Measurements from ENCODE around the gene SECISBP2L. TPM values are rescaled to one million over a fixed set of nuclear protein-coding genes. Genes with fewer than 3 reads are reported as not detected.

Gene SECISBP2L
- total and polyA plus RNA-seq, 9 of the 15 experiments (the other 6 are each of a cell fraction or from before 2014, with no cell fraction given) = 0.55 to 14.1 (median 10.4) TPM

DNA sequence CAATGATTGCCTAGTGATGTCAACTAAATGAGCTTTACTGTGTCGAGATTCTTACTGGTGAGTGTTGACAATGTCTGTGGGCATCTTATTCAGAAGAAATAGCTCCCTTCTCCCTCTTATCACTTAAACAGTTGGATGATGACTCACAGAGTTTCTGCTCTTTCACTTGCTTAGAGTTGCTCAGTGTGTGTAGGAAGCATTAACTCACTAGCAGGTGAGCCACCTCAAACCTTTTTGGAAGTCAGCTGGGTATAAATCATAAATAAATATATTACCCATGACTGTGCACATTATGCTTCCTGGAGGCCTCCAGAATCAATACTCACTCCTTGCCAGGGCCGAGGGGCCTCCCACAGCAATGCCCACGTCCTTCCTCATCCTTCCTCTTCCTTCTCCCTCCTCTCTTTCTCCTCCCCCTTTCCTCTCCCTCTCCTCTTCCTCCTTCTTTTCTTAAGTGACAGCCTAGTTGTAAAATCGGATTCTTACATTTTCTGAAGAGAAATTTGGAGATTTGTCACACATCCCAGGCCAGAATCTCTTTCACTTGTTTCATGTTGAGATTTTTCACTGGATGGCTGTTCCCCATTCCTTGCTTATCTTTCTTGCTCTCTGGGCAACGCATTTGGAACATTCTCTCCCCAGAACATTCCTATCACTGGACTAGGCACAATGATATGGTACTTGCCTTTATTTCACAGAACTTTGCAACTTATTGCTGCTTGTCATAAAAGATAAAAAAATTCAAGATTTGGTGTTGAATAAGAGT lies 100.0 kb downstream of the SECISBP2L start (continued):
- no peak for TF ChIP-seq RAD21 (CRISPR knock-in tag; conservative IDR thresholded peaks at IDR 0.05 in 1 of 2, IDR thresholded peaks at IDR 0.05 in 1 of 2)
- TF ChIP-seq, protein P1, sequence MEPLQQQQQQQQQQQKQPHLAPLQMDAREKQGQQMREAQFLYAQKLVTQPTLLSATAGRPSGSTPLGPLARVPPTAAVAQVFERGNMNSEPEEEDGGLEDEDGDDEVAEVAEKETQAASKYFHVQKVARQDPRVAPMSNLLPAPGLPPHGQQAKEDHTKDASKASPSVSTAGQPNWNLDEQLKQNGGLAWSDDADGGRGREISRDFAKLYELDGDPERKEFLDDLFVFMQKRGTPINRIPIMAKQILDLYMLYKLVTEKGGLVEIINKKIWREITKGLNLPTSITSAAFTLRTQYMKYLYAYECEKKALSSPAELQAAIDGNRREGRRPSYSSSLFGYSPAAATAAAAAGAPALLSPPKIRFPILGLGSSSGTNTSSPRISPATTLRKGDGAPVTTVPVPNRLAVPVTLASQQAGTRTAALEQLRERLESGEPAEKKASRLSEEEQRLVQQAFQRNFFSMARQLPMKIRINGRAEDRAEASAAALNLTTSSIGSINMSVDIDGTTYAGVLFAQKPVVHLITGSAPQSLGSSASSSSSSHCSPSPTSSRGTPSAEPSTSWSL (CRISPR knock-in tag; IDR thresholded peaks at IDR 0.05; ENCODE audit: borderline replicate concordance) = no peak
- no peak for TF ChIP-seq U2AF2 (optimal IDR thresholded peaks at IDR 0.05; ENCODE audit: low read depth, low read length)
- TF ChIP-seq ZNF121 (CRISPR knock-in tag; conservative IDR thresholded peaks at IDR 0.05) = no peak
- TF ChIP-seq, protein P2, sequence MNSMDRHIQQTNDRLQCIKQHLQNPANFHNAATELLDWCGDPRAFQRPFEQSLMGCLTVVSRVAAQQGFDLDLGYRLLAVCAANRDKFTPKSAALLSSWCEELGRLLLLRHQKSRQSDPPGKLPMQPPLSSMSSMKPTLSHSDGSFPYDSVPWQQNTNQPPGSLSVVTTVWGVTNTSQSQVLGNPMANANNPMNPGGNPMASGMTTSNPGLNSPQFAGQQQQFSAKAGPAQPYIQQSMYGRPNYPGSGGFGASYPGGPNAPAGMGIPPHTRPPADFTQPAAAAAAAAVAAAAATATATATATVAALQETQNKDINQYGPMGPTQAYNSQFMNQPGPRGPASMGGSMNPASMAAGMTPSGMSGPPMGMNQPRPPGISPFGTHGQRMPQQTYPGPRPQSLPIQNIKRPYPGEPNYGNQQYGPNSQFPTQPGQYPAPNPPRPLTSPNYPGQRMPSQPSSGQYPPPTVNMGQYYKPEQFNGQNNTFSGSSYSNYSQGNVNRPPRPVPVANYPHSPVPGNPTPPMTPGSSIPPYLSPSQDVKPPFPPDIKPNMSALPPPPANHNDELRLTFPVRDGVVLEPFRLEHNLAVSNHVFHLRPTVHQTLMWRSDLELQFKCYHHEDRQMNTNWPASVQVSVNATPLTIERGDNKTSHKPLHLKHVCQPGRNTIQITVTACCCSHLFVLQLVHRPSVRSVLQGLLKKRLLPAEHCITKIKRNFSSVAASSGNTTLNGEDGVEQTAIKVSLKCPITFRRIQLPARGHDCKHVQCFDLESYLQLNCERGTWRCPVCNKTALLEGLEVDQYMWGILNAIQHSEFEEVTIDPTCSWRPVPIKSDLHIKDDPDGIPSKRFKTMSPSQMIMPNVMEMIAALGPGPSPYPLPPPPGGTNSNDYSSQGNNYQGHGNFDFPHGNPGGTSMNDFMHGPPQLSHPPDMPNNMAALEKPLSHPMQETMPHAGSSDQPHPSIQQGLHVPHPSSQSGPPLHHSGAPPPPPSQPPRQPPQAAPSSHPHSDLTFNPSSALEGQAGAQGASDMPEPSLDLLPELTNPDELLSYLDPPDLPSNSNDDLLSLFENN (IDR thresholded peaks at IDR 0.05; ENCODE audit: low read depth in 2 of 2, low read length in 2 of 2) = no peak
- no peak for TF ChIP-seq SUPT5H (IDR thresholded peaks at IDR 0.05)
- TF ChIP-seq E4F1 (CRISPR knock-in tag; IDR thresholded peaks at IDR 0.05; ENCODE audit: borderline replicate concordance) = no peak
- TF ChIP-seq, protein P3, sequence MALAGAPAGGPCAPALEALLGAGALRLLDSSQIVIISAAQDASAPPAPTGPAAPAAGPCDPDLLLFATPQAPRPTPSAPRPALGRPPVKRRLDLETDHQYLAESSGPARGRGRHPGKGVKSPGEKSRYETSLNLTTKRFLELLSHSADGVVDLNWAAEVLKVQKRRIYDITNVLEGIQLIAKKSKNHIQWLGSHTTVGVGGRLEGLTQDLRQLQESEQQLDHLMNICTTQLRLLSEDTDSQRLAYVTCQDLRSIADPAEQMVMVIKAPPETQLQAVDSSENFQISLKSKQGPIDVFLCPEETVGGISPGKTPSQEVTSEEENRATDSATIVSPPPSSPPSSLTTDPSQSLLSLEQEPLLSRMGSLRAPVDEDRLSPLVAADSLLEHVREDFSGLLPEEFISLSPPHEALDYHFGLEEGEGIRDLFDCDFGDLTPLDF (CRISPR knock-in tag; IDR thresholded peaks at IDR 0.05) = no peak
- no peak for TF ChIP-seq DMBX1 (CRISPR knock-in tag; IDR thresholded peaks at IDR 0.05; ENCODE audit: borderline replicate concordance)
- no peak for TF ChIP-seq ATF6 (CRISPR knock-in tag; IDR thresholded peaks at IDR 0.05)
